GM12891 (cell line): Measurements from ENCODE around the gene RNPEP.

Experiments used
- POLR2A ChIP-seq: IDR thresholded peaks from 2 replicates; pipeline ENCODE4 v1.6.1; 2011; ENCODE audit warnings: low read depth, low read length, control low read depth
- POLR2AphosphoS5 ChIP-seq: IDR thresholded peaks from 2 replicates; pipeline ENCODE4 v1.6.1; 2011; ENCODE audit warnings: low read depth, low read length, control low read depth
- SPI1 ChIP-seq: IDR thresholded peaks from 2 replicates; pipeline ENCODE4 v1.6.1; 2011; ENCODE audit warnings: low read depth, low read length, control low read depth

GRCh38 chr1:202016811-202017748 lies 34.6 kb downstream of the RNPEP start:
- TF ChIP-seq POLR2A (no peak), SPI1 (no peak), POLR2AphosphoS5 (no peak)
